GM23338 (cell line): Measurements from ENCODE around the gene RFK. TPM values are rescaled to one million over a fixed set of nuclear protein-coding genes. Genes with fewer than 3 reads are reported as not detected.

Source experiments
- ATAC-seq: fragments of 200-7000 bp; cut with Tn5 transposase; 3 replicates; pipeline ENCODE4 v1.9.1; 2020
- DNase-seq: peaks from one replicate; pipeline ENCODE4 v3.0.0-alpha.2; 2015; ENCODE audit warnings: low spot score
- H2AFZ ChIP-seq: fragments of 200-600 bp; sonication (generic); 2 replicates; pipeline ENCODE4 v1.8.0; 2016; ENCODE audit warnings: antibody characterized with exemption, mild to moderate bottlenecking, moderate library complexity
- H3F3A ChIP-seq: fragments of 200-600 bp; sonication (generic); replicated peaks from 2 replicates; pipeline ENCODE4 v1.8.0; 2017; ENCODE audit warnings: antibody characterized with exemption, mixed run types, low read depth
- H3K27ac ChIP-seq: fragments of 200-600 bp; sonication (generic); 2 replicates; pipeline ENCODE4 v1.6.1; 2016; ENCODE audit warnings: low read depth
- H3K27me3 ChIP-seq: fragments of 200-600 bp; sonication (generic); 2 replicates; pipeline ENCODE4 v1.8.0; 2016; ENCODE audit warnings: mild to moderate bottlenecking, mixed run types, moderate library complexity; ENCODE audit not compliant: insufficient read depth
- H3K36me3 ChIP-seq: fragments of 200-600 bp; sonication (generic); 2 replicates; pipeline ENCODE4 v1.8.0; 2016; ENCODE audit warnings: mild to moderate bottlenecking; ENCODE audit not compliant: insufficient read depth
- H3K4me1 ChIP-seq: fragments of 200-600 bp; sonication (generic); 2 replicates; pipeline ENCODE4 v1.8.0; 2016; ENCODE audit warnings: mild to moderate bottlenecking, moderate library complexity; ENCODE audit not compliant: insufficient read depth
- H3K4me2 ChIP-seq: fragments of 200-600 bp; sonication (generic); 2 replicates; pipeline ENCODE4 v1.7.1; 2017; ENCODE audit warnings: mixed run types
- H3K4me3 ChIP-seq: fragments of 200-600 bp; sonication (generic); 2 replicates; pipeline ENCODE4 v1.6.1; 2016; ENCODE audit warnings: mixed run types
- H3K79me2 ChIP-seq: fragments of 200-600 bp; sonication (generic); replicated peaks from 2 replicates; pipeline ENCODE4 v1.8.0; 2017; ENCODE audit warnings: mild to moderate bottlenecking; ENCODE audit not compliant: insufficient read depth
- H3K9me2 ChIP-seq: fragments of 200-600 bp; sonication (generic); 2 replicates; pipeline ENCODE4 v1.8.0; 2017; ENCODE audit not compliant: insufficient read depth
- H4K20me1 ChIP-seq: fragments of 200-600 bp; sonication (generic); replicated peaks from 2 replicates; pipeline ENCODE4 v1.8.0; 2017; ENCODE audit warnings: mild to moderate bottlenecking; ENCODE audit not compliant: insufficient read depth
- H3K27ac Mint-ChIP-seq: 2 replicates; pipeline ENCODE4 v1.8.0; 2020; ENCODE audit warnings: inconsistent platforms, mild to moderate bottlenecking, moderate library complexity, mixed read lengths
- H3K27me3 Mint-ChIP-seq: 3 replicates; pipeline ENCODE4 v1.8.0; 2022; ENCODE audit warnings: low read depth, mild to moderate bottlenecking, moderate library complexity, mixed read lengths, inconsistent platforms; ENCODE audit not compliant: insufficient read depth, poor library complexity
- H3K36me3 Mint-ChIP-seq: 3 replicates; pipeline ENCODE4 v1.8.0; 2021; ENCODE audit warnings: low read depth, mild to moderate bottlenecking, inconsistent platforms, moderate library complexity, mixed read lengths
- H3K4me1 Mint-ChIP-seq: 3 replicates; pipeline ENCODE4 v1.8.0; 2020; ENCODE audit warnings: mild to moderate bottlenecking, inconsistent platforms, mixed read lengths
- H3K4me3 Mint-ChIP-seq: 3 replicates; pipeline ENCODE4 v1.8.0; 2021; ENCODE audit warnings: moderate library complexity, mild to moderate bottlenecking, inconsistent platforms, mixed read lengths
- H3K9me3 Mint-ChIP-seq: 3 replicates; pipeline ENCODE4 v1.8.0; 2020; ENCODE audit warnings: moderate library complexity, mild to moderate bottlenecking, inconsistent platforms, mixed read lengths
- CREB1 ChIP-seq: fragments of 250-450 bp; sonication (Bioruptor Pico); IDR thresholded peaks from 2 replicates; pipeline ENCODE4 v1.5.0; 2020; ENCODE audit warnings: low read depth, mild to moderate bottlenecking, moderate library complexity
- EZH2 ChIP-seq: fragments of 200-600 bp; sonication (generic); IDR thresholded peaks from one replicate; pipeline ENCODE4 v1.8.0; 2017; ENCODE audit warnings: antibody characterized with exemption, mild to moderate bottlenecking, low read depth; ENCODE audit not compliant: unreplicated experiment
- EZH2phosphoT487 ChIP-seq: fragments of 200-600 bp; sonication (generic); IDR thresholded peaks from one replicate; pipeline ENCODE4 v1.8.1; 2018; ENCODE audit warnings: antibody characterized with exemption; ENCODE audit not compliant: unreplicated experiment
- JUNB ChIP-seq: IDR thresholded peaks from one replicate; pipeline ENCODE4 v1.6.1; 2016; ENCODE audit warnings: antibody characterized with exemption; ENCODE audit not compliant: unreplicated experiment
- NANOG ChIP-seq: IDR thresholded peaks from 2 replicates; pipeline ENCODE4 v1.6.1; 2016; ENCODE audit warnings: antibody characterized with exemption, borderline replicate concordance
- POLR2AphosphoS5 ChIP-seq: IDR thresholded peaks from 2 replicates; pipeline ENCODE4 v1.6.1; 2016; ENCODE audit warnings: antibody characterized with exemption, low read depth
- STAT1 ChIP-seq: IDR thresholded peaks from one replicate; pipeline ENCODE4 v1.6.1; 2016; ENCODE audit warnings: antibody characterized with exemption; ENCODE audit not compliant: unreplicated experiment
- ZNF114 ChIP-seq: fragments of 250-450 bp; sonication (Bioruptor Pico); IDR thresholded peaks from 2 replicates; pipeline ENCODE4 v1.5.0; 2020; ENCODE audit warnings: mild to moderate bottlenecking, moderate library complexity
- ZNF331 ChIP-seq: fragments of 250-450 bp; sonication (Bioruptor Pico); IDR thresholded peaks from 2 replicates; pipeline ENCODE4 v1.5.0; 2020; ENCODE audit warnings: low read depth, mild to moderate bottlenecking, moderate library complexity
- polyA plus RNA-seq: library from polyadenylated mRNA; unstranded; fragments of >200 nt; fragmentation: Nextera tagmentation; extraction: Ambion mirVana; gene quantifications from 2 replicates; pipeline ENCODE4 v1.2.1, GENCODE V29; 2016
- total RNA-seq: library from RNA; depleted of rRNA; stranded (reverse); fragments of >200 nt; shearing (Covaris generic); gene quantifications from 2 replicates; pipeline ENCODE4 v1.2.3, GENCODE V29; 2014
- TF ChIP-seq, protein P1 (sequence below): IDR thresholded peaks from 2 replicates; pipeline ENCODE4 v1.6.1; 2016; ENCODE audit warnings: antibody characterized with exemption
- TF ChIP-seq, protein P2 (sequence below): fragments of 250-450 bp; sonication (Bioruptor Pico); IDR thresholded peaks from 2 replicates; pipeline ENCODE4 v1.5.0; 2020; ENCODE audit warnings: mild to moderate bottlenecking, moderate library complexity
- TF ChIP-seq, protein P3 (sequence below), 2 experiments: fragments of 200-600 bp in 1 of 2; sonication (generic) in 1 of 2; conservative IDR thresholded peaks; 2 replicates each; pipeline versions ENCODE4 v1.5.1 to v1.6.1; 2016 to 2017; ENCODE audit warnings: antibody characterized with exemption in 2 of 2, low read depth in 2 of 2, mild to moderate bottlenecking in 2 of 2, moderate library complexity in 1 of 2
- TF ChIP-seq, protein P4 (sequence below): IDR thresholded peaks from one replicate; pipeline ENCODE4 v1.6.1; 2018; ENCODE audit warnings: antibody characterized with exemption; ENCODE audit not compliant: unreplicated experiment

The RFK gene
- total and polyA plus RNA-seq, 2 experiments from 2014 or later, result 15.2 to 15.4 TPM

DNA sequence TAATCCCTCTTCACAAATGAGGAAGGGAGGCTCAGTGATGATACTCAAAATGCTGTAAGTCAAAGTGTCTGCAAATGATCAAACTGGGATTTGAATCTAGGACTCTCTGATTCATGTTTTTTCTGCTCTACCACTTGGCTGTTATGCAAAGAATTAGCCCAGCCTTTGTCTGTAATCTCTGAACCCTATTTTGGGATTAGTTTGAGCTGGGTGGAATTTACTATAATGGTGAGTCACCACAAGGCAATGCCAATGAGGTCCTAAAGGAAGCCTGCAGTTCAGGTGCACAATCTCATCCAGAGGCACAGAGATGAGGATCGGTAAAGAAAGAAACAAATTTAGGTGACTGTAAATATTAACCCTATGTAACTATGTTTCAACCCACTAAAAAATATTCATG lies 29.2 kb downstream of the RFK start:
- no peaks in the 10 kb centered on the region for H3K27me3 Mint-ChIP-seq
- Histone ChIP-seq H3K36me3 (no peaks in the 10 kb centered on the region), H3K4me1 (peaks cover 5% of the 10 kb centered on the region; the same call in 1 of the 2 replicates), H2AFZ (no peak overlapping the region), H3K27ac (no peak overlapping the region), H3K79me2 (no peaks in the 10 kb centered on the region), H3K4me3 (no peak overlapping the region), H3K27me3 (no peaks in the 10 kb centered on the region), H3K9me2 (no peaks in the 10 kb centered on the region), H4K20me1 (no peaks in the 10 kb centered on the region), H3F3A (no peaks in the 10 kb centered on the region), H3K4me2 (no peak overlapping the region)
- H3K4me3 Mint-ChIP-seq, result no peak overlapping the region
- ATAC-seq (no peak), DNase-seq (peak; percentile 5)
- 0 out of 3 replicates have a peak, but pooled peaks cover 3% of the 10 kb centered on the region for H3K36me3 Mint-ChIP-seq
- H3K27ac Mint-ChIP-seq, result no peak overlapping the region
- TF ChIP-seq, protein P1, sequence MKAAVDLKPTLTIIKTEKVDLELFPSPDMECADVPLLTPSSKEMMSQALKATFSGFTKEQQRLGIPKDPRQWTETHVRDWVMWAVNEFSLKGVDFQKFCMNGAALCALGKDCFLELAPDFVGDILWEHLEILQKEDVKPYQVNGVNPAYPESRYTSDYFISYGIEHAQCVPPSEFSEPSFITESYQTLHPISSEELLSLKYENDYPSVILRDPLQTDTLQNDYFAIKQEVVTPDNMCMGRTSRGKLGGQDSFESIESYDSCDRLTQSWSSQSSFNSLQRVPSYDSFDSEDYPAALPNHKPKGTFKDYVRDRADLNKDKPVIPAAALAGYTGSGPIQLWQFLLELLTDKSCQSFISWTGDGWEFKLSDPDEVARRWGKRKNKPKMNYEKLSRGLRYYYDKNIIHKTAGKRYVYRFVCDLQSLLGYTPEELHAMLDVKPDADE, result no peak
- TF ChIP-seq ZNF114 (no peak), JUNB (no peak), ZNF331 (CRISPR knock-in tag) (no peak), NANOG (no peak), CREB1 (no peak), EZH2phosphoT487 (no peak), STAT1 (no peak), EZH2 (no peak), POLR2AphosphoS5 (no peak)
- TF ChIP-seq, protein P2, sequence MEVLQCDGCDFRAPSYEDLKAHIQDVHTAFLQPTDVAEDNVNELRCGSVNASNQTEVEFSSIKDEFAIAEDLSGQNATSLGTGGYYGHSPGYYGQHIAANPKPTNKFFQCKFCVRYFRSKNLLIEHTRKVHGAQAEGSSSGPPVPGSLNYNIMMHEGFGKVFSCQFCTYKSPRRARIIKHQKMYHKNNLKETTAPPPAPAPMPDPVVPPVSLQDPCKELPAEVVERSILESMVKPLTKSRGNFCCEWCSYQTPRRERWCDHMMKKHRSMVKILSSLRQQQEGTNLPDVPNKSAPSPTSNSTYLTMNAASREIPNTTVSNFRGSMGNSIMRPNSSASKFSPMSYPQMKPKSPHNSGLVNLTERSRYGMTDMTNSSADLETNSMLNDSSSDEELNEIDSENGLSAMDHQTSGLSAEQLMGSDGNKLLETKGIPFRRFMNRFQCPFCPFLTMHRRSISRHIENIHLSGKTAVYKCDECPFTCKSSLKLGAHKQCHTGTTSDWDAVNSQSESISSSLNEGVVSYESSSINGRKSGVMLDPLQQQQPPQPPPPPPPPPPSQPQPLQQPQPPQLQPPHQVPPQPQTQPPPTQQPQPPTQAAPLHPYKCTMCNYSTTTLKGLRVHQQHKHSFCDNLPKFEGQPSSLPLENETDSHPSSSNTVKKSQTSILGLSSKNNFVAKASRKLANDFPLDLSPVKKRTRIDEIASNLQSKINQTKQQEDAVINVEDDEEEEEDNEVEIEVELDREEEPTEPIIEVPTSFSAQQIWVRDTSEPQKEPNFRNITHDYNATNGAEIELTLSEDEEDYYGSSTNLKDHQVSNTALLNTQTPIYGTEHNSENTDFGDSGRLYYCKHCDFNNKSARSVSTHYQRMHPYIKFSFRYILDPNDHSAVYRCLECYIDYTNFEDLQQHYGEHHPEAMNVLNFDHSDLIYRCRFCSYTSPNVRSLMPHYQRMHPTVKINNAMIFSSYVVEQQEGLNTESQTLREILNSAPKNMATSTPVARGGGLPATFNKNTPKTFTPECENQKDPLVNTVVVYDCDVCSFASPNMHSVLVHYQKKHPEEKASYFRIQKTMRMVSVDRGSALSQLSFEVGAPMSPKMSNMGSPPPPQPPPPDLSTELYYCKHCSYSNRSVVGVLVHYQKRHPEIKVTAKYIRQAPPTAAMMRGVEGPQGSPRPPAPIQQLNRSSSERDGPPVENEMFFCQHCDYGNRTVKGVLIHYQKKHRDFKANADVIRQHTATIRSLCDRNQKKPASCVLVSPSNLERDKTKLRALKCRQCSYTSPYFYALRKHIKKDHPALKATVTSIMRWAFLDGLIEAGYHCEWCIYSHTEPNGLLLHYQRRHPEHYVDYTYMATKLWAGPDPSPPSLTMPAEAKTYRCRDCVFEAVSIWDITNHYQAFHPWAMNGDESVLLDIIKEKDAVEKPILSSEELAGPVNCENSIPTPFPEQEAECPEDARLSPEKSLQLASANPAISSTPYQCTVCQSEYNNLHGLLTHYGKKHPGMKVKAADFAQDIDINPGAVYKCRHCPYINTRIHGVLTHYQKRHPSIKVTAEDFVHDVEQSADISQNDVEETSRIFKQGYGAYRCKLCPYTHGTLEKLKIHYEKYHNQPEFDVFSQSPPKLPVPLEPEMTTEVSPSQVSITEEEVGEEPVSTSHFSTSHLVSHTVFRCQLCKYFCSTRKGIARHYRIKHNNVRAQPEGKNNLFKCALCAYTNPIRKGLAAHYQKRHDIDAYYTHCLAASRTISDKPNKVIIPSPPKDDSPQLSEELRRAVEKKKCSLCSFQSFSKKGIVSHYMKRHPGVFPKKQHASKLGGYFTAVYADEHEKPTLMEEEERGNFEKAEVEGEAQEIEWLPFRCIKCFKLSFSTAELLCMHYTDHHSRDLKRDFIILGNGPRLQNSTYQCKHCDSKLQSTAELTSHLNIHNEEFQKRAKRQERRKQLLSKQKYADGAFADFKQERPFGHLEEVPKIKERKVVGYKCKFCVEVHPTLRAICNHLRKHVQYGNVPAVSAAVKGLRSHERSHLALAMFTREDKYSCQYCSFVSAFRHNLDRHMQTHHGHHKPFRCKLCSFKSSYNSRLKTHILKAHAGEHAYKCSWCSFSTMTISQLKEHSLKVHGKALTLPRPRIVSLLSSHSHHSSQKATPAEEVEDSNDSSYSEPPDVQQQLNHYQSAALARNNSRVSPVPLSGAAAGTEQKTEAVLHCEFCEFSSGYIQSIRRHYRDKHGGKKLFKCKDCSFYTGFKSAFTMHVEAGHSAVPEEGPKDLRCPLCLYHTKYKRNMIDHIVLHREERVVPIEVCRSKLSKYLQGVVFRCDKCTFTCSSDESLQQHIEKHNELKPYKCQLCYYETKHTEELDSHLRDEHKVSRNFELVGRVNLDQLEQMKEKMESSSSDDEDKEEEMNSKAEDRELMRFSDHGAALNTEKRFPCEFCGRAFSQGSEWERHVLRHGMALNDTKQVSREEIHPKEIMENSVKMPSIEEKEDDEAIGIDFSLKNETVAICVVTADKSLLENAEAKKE (CRISPR knock-in tag), result no peak
- TF ChIP-seq, protein P3, sequence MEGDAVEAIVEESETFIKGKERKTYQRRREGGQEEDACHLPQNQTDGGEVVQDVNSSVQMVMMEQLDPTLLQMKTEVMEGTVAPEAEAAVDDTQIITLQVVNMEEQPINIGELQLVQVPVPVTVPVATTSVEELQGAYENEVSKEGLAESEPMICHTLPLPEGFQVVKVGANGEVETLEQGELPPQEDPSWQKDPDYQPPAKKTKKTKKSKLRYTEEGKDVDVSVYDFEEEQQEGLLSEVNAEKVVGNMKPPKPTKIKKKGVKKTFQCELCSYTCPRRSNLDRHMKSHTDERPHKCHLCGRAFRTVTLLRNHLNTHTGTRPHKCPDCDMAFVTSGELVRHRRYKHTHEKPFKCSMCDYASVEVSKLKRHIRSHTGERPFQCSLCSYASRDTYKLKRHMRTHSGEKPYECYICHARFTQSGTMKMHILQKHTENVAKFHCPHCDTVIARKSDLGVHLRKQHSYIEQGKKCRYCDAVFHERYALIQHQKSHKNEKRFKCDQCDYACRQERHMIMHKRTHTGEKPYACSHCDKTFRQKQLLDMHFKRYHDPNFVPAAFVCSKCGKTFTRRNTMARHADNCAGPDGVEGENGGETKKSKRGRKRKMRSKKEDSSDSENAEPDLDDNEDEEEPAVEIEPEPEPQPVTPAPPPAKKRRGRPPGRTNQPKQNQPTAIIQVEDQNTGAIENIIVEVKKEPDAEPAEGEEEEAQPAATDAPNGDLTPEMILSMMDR (conservative IDR thresholded peaks at IDR 0.05; ENCODE audit: low read depth in 2 of 2), result no peak
- TF ChIP-seq, protein P4, sequence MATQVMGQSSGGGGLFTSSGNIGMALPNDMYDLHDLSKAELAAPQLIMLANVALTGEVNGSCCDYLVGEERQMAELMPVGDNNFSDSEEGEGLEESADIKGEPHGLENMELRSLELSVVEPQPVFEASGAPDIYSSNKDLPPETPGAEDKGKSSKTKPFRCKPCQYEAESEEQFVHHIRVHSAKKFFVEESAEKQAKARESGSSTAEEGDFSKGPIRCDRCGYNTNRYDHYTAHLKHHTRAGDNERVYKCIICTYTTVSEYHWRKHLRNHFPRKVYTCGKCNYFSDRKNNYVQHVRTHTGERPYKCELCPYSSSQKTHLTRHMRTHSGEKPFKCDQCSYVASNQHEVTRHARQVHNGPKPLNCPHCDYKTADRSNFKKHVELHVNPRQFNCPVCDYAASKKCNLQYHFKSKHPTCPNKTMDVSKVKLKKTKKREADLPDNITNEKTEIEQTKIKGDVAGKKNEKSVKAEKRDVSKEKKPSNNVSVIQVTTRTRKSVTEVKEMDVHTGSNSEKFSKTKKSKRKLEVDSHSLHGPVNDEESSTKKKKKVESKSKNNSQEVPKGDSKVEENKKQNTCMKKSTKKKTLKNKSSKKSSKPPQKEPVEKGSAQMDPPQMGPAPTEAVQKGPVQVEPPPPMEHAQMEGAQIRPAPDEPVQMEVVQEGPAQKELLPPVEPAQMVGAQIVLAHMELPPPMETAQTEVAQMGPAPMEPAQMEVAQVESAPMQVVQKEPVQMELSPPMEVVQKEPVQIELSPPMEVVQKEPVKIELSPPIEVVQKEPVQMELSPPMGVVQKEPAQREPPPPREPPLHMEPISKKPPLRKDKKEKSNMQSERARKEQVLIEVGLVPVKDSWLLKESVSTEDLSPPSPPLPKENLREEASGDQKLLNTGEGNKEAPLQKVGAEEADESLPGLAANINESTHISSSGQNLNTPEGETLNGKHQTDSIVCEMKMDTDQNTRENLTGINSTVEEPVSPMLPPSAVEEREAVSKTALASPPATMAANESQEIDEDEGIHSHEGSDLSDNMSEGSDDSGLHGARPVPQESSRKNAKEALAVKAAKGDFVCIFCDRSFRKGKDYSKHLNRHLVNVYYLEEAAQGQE, result no peak
- peaks cover 6% of the 10 kb centered on the region for H3K4me1 Mint-ChIP-seq
- H3K9me3 Mint-ChIP-seq, result no peaks in the 10 kb centered on the region
